Measurements from ENCODE around the gene LINGO4.

The LINGO4 gene

DNA sequence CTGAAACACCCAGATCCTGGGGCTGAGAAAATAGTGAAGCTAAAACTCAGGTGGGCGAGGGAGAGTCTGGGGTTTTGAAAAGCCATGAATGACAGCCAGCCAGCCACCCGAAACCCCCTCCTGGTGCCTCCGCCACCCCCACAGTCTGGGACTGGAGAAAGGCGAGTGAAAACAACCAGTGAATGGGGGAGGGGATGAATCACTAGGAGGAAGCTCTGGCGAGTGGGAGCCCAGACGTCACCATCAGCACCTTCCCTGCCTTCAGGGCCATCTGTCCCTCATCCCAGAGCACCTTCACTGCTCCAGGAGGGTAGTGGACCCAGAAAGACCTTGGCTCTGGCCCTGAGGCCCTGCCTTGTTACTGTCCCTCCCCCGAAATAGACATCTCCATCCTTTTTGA, 17.2 kb upstream of the LINGO4 start:
- TF ChIP-seq, protein P1, sequence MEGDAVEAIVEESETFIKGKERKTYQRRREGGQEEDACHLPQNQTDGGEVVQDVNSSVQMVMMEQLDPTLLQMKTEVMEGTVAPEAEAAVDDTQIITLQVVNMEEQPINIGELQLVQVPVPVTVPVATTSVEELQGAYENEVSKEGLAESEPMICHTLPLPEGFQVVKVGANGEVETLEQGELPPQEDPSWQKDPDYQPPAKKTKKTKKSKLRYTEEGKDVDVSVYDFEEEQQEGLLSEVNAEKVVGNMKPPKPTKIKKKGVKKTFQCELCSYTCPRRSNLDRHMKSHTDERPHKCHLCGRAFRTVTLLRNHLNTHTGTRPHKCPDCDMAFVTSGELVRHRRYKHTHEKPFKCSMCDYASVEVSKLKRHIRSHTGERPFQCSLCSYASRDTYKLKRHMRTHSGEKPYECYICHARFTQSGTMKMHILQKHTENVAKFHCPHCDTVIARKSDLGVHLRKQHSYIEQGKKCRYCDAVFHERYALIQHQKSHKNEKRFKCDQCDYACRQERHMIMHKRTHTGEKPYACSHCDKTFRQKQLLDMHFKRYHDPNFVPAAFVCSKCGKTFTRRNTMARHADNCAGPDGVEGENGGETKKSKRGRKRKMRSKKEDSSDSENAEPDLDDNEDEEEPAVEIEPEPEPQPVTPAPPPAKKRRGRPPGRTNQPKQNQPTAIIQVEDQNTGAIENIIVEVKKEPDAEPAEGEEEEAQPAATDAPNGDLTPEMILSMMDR (IDR thresholded peaks at IDR 0.05; ENCODE audit: low read depth, low read length, missing control alignments) = no peak
- no peak for DNase-seq (ENCODE audit: low read depth)
- H3K4me3 ChIP-seq (ENCODE audit: low read depth, low read length) = no peak overlapping the region

DNA sequence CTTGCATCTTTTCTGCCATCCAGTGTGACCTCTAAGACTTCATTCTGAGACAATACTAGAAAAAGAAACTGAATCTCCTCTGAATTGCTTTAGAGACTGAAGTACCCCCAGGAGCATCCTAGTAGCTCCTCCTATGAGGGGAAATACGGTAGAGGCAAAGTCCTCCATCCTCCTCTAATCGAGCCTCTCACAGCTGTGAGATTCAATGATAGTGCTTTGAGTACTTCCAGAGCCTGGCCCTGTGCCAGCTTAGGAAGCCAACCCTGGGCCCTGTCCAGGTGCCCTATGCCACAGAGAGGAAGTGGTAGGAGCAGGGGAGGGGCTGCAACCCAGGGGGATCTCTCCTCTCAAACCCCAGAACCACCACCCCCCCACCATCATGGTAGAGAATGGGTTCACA, 15.7 kb upstream of the LINGO4 start:
- TF ChIP-seq, protein P1 (IDR thresholded peaks at IDR 0.05; ENCODE audit: low read depth, low read length, missing control alignments) = no peak
- no peak for DNase-seq (ENCODE audit: low read depth)
- no peak overlapping the region for H3K4me3 ChIP-seq (ENCODE audit: low read depth, low read length)

DNA sequence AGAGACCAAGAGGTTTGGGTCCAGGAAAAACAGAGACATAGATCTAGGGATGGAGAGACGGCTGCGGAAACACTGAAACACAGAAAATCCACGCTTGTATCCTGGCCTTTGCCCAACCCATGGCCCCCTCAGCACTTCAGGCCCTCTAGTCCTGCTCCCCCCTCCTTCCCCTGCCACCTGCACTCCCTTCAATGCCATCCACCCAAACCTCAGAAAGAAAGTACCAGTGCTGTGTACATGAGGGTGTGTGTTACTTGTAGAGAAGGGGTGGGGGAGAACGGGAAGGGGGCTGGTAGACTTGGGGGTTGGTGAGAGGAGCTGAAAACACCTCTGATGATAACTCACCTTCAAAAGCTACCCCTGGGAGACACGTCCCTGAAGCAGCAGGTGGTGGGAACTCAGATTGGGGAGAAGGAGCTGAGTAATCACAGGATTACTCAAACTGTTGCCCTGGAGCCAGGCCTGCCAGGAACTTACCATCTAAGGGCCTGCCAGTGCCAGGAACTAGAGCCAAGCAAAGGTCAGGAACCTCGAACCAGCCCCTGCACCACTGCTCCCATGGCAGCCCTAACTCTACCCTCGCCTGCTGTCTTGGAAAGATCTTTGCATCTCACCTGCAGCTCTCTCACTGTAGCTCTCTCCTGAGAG, 14.9 kb upstream of the LINGO4 start:
- H3K4me3 ChIP-seq (ENCODE audit: low read depth, low read length) = no peak overlapping the region
- TF ChIP-seq, protein P1 (IDR thresholded peaks at IDR 0.05; ENCODE audit: low read depth, low read length, missing control alignments) = no peak
- no peak for DNase-seq (ENCODE audit: low read depth)

DNA sequence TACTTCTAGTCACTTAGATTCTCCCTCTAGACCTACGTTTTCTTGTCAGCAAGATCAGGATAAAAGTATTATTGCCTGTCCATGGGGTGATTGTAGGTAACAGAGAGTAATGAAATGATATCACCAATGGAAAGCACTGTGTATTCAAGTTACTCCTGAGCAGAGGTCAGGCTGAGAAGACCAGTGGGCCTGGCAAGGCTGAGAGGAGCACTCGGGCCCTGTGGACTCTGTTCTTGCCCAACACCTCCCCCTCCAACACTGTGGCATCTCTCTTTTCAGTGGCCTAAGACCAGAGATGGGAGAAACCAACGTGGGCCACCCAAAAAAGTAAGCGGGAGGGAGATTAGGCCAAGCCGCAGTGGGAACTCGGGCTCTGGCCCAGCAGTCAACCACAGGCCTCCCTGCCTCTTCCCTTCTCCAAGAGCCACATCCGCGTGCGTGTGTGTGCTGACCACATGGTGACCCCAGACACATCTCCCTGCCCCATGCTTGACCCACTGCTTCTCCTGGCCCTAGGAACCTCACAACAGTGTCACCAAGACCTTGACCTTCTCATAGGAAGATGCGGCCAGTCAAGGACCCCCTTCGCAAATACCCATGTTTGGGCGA, 14.1 kb upstream of the LINGO4 start:
- TF ChIP-seq, protein P1 (IDR thresholded peaks at IDR 0.05; ENCODE audit: low read depth, low read length, missing control alignments) = no peak
- no peak for DNase-seq (ENCODE audit: low read depth)
- no peak overlapping the region for H3K4me3 ChIP-seq (ENCODE audit: low read depth, low read length)

DNA sequence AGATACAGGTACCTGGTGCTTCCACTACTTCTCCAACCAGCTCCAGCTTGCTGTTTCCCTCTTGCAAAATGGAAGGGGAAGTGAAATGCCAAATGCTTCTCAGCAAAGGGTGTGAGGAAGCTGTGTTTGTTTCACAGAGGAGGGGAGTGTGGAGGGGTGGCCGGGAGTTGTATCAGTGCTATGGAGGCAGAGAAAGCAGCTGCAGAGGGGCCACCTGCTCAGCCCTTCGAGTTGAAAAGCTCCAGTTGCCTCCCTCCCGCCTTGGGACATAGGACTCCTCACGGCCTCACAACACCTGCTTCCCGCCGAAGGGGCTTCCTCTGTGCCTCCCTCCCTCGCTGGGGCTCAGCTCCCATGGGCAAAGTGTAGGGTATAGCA, 12.1 kb upstream of the LINGO4 start:
- TF ChIP-seq, protein P1 (IDR thresholded peaks at IDR 0.05; ENCODE audit: low read depth, low read length, missing control alignments) = no peak
- DNase-seq (ENCODE audit: low read depth) = no peak

DNA sequence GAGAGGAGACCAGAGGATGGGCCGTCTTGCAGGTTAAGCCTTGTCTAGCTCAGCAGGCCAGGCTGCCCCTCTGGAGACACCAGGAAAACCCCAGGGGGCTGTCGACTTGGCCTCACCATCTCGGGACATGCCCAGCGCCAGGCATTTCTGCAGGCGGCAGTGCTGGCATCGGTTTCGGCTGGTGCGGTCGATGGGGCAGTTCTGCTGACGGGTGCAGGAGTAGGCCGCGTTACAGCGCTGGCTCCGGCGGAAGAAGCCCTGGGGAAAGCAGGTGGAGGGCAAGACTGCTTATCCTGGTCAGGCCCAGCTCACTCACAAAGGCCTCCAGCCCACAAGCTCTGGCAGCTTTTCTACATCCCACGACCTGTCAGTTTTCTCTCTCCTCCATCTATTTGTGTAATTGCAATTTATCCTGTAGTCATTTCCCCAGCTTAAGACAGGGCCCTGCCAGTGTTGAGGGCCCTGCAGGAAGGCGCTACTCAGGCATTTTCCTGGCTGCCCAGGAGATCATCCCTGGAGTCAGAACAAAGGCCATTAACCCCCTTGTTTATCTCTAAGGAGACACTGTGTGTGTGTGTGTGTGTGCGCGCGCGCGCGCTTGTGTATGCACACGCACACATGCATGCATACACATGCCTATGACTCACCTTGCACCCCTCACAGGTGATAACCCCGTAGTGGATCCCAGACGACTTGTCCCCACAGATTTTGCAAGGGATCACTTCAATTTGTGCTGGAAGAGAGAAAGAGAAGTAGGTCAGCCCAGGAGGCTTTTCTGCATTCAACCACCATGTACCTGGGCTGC, 11.5 kb upstream of the LINGO4 start:
- no peak overlapping the region for H3K4me3 ChIP-seq (ENCODE audit: low read depth, low read length)
- TF ChIP-seq, protein P1 (IDR thresholded peaks at IDR 0.05; ENCODE audit: low read depth, low read length, missing control alignments) = no peak
- no peak for DNase-seq (ENCODE audit: low read depth)

More for the DNA sequence above, 12.1 kb upstream of the LINGO4 start:
- no peak overlapping the region for H3K4me3 ChIP-seq (ENCODE audit: low read depth, low read length)

All from GM12864 (cell line).